ENCODE measurements around the gene C8G.

Gene C8G

GRCh38 chr9:136925414-136926153 lies 19.5 kb upstream of the C8G start:
- TF ChIP-seq YY1 (IDR thresholded peaks at IDR 0.05; ENCODE audit: low read depth): no peak
- TF ChIP-seq EP300 (IDR thresholded peaks at IDR 0.05; ENCODE audit: borderline replicate concordance): no peak
- no peak for TF ChIP-seq TCF12 (IDR thresholded peaks at IDR 0.05; ENCODE audit: low read depth)
- TF ChIP-seq FOXM1 (IDR thresholded peaks at IDR 0.05; ENCODE audit: borderline replicate concordance, low read depth): no peak
- TF ChIP-seq CREB1 (IDR thresholded peaks at IDR 0.05; ENCODE audit: low read depth): no peak
- TF ChIP-seq CEBPB (IDR thresholded peaks at IDR 0.05): no peak
- TF ChIP-seq, protein P1, sequence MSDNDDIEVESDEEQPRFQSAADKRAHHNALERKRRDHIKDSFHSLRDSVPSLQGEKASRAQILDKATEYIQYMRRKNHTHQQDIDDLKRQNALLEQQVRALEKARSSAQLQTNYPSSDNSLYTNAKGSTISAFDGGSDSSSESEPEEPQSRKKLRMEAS (IDR thresholded peaks at IDR 0.05): no peak
- TF ChIP-seq, protein P2, sequence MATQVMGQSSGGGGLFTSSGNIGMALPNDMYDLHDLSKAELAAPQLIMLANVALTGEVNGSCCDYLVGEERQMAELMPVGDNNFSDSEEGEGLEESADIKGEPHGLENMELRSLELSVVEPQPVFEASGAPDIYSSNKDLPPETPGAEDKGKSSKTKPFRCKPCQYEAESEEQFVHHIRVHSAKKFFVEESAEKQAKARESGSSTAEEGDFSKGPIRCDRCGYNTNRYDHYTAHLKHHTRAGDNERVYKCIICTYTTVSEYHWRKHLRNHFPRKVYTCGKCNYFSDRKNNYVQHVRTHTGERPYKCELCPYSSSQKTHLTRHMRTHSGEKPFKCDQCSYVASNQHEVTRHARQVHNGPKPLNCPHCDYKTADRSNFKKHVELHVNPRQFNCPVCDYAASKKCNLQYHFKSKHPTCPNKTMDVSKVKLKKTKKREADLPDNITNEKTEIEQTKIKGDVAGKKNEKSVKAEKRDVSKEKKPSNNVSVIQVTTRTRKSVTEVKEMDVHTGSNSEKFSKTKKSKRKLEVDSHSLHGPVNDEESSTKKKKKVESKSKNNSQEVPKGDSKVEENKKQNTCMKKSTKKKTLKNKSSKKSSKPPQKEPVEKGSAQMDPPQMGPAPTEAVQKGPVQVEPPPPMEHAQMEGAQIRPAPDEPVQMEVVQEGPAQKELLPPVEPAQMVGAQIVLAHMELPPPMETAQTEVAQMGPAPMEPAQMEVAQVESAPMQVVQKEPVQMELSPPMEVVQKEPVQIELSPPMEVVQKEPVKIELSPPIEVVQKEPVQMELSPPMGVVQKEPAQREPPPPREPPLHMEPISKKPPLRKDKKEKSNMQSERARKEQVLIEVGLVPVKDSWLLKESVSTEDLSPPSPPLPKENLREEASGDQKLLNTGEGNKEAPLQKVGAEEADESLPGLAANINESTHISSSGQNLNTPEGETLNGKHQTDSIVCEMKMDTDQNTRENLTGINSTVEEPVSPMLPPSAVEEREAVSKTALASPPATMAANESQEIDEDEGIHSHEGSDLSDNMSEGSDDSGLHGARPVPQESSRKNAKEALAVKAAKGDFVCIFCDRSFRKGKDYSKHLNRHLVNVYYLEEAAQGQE (IDR thresholded peaks at IDR 0.05; ENCODE audit: low read depth): no peak
- no peak for TF ChIP-seq TEAD4 (IDR thresholded peaks at IDR 0.05)
- TF ChIP-seq USF1 (IDR thresholded peaks at IDR 0.05): no peak
- TF ChIP-seq ZBTB7A (IDR thresholded peaks at IDR 0.05; ENCODE audit: low read depth): no peak
- TF ChIP-seq EGR1 (IDR thresholded peaks at IDR 0.05): no peak
- TF ChIP-seq RAD21 (IDR thresholded peaks at IDR 0.05; ENCODE audit: low read depth): no peak
- TF ChIP-seq NFIC (IDR thresholded peaks at IDR 0.05): no peak

- TF ChIP-seq TCF12 (IDR thresholded peaks at IDR 0.05; ENCODE audit: low read depth) (no peak), USF1 (IDR thresholded peaks at IDR 0.05) (no peak), RAD21 (IDR thresholded peaks at IDR 0.05; ENCODE audit: low read depth) (no peak)
- TF ChIP-seq, protein P1 (IDR thresholded peaks at IDR 0.05): no peak
- TF ChIP-seq, protein P2 (IDR thresholded peaks at IDR 0.05; ENCODE audit: low read depth): no peak
Measured at GRCh38 chr9:136926154-136926704, 18.8 kb upstream of the C8G start.

DNA sequence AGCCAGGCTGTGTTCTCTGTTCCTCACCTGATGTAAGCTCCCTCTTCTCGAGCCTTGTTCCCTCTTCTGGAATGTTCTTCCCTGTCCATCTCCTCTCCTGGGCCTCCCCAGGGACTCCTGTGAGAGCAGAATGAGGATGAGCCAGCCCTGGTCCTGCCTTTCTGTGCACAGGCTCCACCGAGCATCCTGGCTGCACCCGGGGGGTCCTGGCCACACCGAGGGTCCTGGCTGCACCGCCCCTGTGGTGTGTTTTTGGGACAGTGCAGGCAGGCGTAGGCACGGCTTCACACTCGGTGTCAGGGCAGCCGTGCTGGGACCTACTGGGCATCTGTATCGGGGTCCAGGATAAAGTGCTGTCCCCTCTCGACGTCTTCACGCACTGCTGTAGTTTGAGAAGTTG lies 18.3 kb upstream of the C8G start:
- TF ChIP-seq TCF12 (IDR thresholded peaks at IDR 0.05; ENCODE audit: low read depth): no peak
- TF ChIP-seq, protein P2 (IDR thresholded peaks at IDR 0.05; ENCODE audit: low read depth): no peak
- TF ChIP-seq TAF1 (IDR thresholded peaks at IDR 0.05; ENCODE audit: low read depth): no peak
- no peak for TF ChIP-seq TEAD4 (IDR thresholded peaks at IDR 0.05)
- TF ChIP-seq CEBPB (IDR thresholded peaks at IDR 0.05): no peak
- no peak for TF ChIP-seq CREB1 (IDR thresholded peaks at IDR 0.05; ENCODE audit: low read depth)
- TF ChIP-seq NFIC (IDR thresholded peaks at IDR 0.05): no peak
- TF ChIP-seq USF1 (IDR thresholded peaks at IDR 0.05): no peak
- no peak for TF ChIP-seq YY1 (IDR thresholded peaks at IDR 0.05; ENCODE audit: low read depth)
- TF ChIP-seq ZBTB7A (IDR thresholded peaks at IDR 0.05; ENCODE audit: low read depth): no peak
- TF ChIP-seq RAD21 (IDR thresholded peaks at IDR 0.05; ENCODE audit: low read depth): no peak
- TF ChIP-seq FOXM1 (IDR thresholded peaks at IDR 0.05; ENCODE audit: borderline replicate concordance, low read depth): no peak
- TF ChIP-seq EGR1 (IDR thresholded peaks at IDR 0.05): no peak
- TF ChIP-seq EP300 (IDR thresholded peaks at IDR 0.05; ENCODE audit: borderline replicate concordance): no peak
- TF ChIP-seq, protein P1 (IDR thresholded peaks at IDR 0.05): no peak

All from Ishikawa (cell line).